Suprapubic skin (tissue), 3 donors: ENCODE data around the gene OLFML2A.
A peak's percentile ranks its signal among the peaks of the same experiment; 100 is the strongest.

Source experiments
- POLR2AphosphoS5 ChIP-seq, 3 donors: sonication (generic); formaldehyde crosslinking; IDR thresholded peaks; one replicate each; pipeline ENCODE4 v1.6.1; 2017; ENCODE audit warnings: antibody characterized with exemption in 3 of 3
- TF ChIP-seq, protein P1 (sequence below), 2 donors: fragments of 200-600 bp in 1 of 2; fragments of 450-650 bp in 1 of 2; sonication (generic) in 1 of 2; IDR thresholded peaks; one replicate each; pipeline ENCODE4 v1.5.1; 2016 to 2019; ENCODE audit warnings: antibody characterized with exemption in 2 of 2, mild to moderate bottlenecking in 1 of 2, moderate library complexity in 1 of 2

DNA sequence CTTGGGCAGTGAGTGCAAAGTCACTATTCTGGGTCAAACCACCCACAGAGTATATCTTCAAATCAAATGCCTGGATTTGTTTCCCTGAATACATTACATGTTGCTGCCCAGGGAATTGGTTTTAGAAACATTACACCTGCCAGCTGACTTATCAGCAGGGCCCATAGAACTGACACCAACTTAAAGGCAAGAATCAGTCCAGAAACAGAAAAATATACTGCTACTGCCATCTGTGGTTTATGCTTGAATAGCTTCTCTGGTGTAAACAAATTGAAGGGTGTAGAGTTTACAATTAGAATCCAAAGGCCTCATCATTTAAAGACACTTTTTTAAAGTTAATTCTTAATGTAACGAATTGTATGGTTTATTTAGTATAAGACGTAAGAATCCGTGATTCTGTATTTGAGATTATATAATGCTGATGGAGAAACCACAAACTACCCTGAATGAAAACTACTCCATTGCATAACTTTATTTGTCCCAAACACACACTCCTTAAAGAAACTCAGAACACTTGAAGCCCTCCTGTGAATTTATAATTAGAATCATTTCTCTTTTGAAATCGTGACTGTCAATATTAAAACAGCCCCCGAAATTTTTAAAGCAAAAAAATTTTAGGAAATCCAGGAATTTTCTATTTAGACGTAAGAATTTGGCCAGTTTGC, 12.0 kb upstream of the OLFML2A start:
- TF ChIP-seq, protein P1, sequence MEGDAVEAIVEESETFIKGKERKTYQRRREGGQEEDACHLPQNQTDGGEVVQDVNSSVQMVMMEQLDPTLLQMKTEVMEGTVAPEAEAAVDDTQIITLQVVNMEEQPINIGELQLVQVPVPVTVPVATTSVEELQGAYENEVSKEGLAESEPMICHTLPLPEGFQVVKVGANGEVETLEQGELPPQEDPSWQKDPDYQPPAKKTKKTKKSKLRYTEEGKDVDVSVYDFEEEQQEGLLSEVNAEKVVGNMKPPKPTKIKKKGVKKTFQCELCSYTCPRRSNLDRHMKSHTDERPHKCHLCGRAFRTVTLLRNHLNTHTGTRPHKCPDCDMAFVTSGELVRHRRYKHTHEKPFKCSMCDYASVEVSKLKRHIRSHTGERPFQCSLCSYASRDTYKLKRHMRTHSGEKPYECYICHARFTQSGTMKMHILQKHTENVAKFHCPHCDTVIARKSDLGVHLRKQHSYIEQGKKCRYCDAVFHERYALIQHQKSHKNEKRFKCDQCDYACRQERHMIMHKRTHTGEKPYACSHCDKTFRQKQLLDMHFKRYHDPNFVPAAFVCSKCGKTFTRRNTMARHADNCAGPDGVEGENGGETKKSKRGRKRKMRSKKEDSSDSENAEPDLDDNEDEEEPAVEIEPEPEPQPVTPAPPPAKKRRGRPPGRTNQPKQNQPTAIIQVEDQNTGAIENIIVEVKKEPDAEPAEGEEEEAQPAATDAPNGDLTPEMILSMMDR (IDR thresholded peaks at IDR 0.05), result peak in 1 of 2 donors; percentile 8
- TF ChIP-seq POLR2AphosphoS5 (IDR thresholded peaks at IDR 0.05), result no peak
